PC-9 (cell line): ENCODE results near the gene MESP1.

ENCODE experiments used
- CTCF ChIP-seq: fragments of 200-600 bp; sonication (generic); conservative IDR thresholded peaks from 2 replicates; pipeline ENCODE4 v1.6.1; 2017; ENCODE audit warnings: mixed run types, antibody characterized with exemption, mild to moderate bottlenecking, moderate library complexity
- EZH2 ChIP-seq: fragments of 200-600 bp; sonication (generic); IDR thresholded peaks from 2 replicates; pipeline ENCODE4 v1.8.0; 2017; ENCODE audit warnings: antibody characterized with exemption, low read depth

- TF ChIP-seq CTCF (no peak), EZH2 (no peak)
These were observed 41.2 kb upstream of the MESP1 start for GRCh38 chr15:89792106-89792805.
